A673 (cell line): Measurements from ENCODE around the gene KLHL41.

Source experiments
- CTCF ChIP-seq: fragments of 300-800, 200-600 bp; sonication (generic); conservative IDR thresholded peaks from 2 replicates; pipeline ENCODE4 v1.5.1; 2017; ENCODE audit warnings: low read depth, mild to moderate bottlenecking, antibody characterized with exemption, low read length, moderate library complexity, mixed read lengths
- EZH2 ChIP-seq: fragments of 200-600 bp; sonication (generic); IDR thresholded peaks from 2 replicates; pipeline ENCODE4 v1.6.1; 2017; ENCODE audit warnings: borderline replicate concordance, low read depth, mild to moderate bottlenecking, mixed read lengths, antibody characterized with exemption, low read length; ENCODE audit not compliant: poor library complexity, severe bottlenecking

DNA sequence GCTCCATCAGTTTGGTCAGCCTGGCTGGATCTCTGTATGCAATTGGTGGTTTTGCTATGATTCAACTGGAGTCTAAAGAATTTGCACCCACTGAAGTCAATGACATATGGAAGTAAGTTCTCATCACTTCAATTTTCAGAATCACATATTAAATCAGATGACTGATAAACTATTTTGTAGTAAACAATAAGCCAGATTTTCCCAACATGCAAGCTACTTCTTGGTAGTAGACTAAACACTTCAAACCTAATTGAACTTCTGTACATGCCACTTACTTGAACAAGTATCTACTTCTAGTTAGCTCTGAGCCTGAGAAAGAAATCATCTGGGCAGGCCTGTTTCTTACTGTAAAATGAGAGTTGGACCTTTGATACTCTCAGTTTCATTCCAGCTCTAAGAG, 11.4 kb downstream of the KLHL41 start:
- TF ChIP-seq CTCF (no peak), EZH2 (no peak)
